GM19395 (cell line): ENCODE results near the gene ASMTL.
"Not testable (repeated sequence)": the region's sequence is repeated elsewhere in the genome, so short reads cannot be mapped to it uniquely, and the experiment has no call there.

Experiments used
- ATAC-seq: cut with Tn5 transposase; IDR thresholded peaks from one replicate; pipeline ENCODE4 v1.9.1; 2021; ENCODE audit warnings: mild to moderate bottlenecking, moderate library complexity; ENCODE audit not compliant: unreplicated experiment

Gene ASMTL

GRCh38 chrX:1391707-1392375, 60.9 kb downstream of the ASMTL start, which contains the start of gene SLC25A6:
Gene SLC25A6 (minus strand): TSS chrX:1392113. CDS start chrX:1392009, 104 bp downstream.
- peak; percentile 91 for ATAC-seq

- no peak for ATAC-seq
These were observed 61.4 kb downstream of the ASMTL start for GRCh38 chrX:1391370-1391706.

- no peak for ATAC-seq
These were observed 61.9 kb downstream of the ASMTL start for GRCh38 chrX:1390621-1391369.

GRCh38 chrX:1389993-1390285, 62.8 kb downstream of the ASMTL start:
- ATAC-seq = no peak

- ATAC-seq = no peak
These were observed 63.3 kb downstream of the ASMTL start for GRCh38 chrX:1389181-1389992.

- ATAC-seq = no peak
These were observed 64.1 kb downstream of the ASMTL start for GRCh38 chrX:1388651-1389050.

GRCh38 chrX:1387141-1387776, 65.5 kb downstream of the ASMTL start:
- no peak for ATAC-seq

- no peak for ATAC-seq
These were observed 66.2 kb downstream of the ASMTL start for GRCh38 chrX:1386338-1387127.

- ATAC-seq = no peak
These were observed 67.2 kb downstream of the ASMTL start for GRCh38 chrX:1385253-1386223.

- no peak for ATAC-seq
These were observed 68.0 kb downstream of the ASMTL start for GRCh38 chrX:1384658-1385252.

- no peak for ATAC-seq
These were observed 72.0 kb downstream of the ASMTL start for GRCh38 chrX:1380672-1381233.

GRCh38 chrX:1378306-1378759, 74.4 kb downstream of the ASMTL start:
- ATAC-seq = no peak

GRCh38 chrX:1368385-1368698, 84.4 kb downstream of the ASMTL start:
- no peak for ATAC-seq

- not testable (repeated sequence) for ATAC-seq
These were observed 86.3 kb downstream of the ASMTL start for GRCh38 chrX:1366363-1366762.

GRCh38 chrX:1361910-1362309, 90.8 kb downstream of the ASMTL start:
- ATAC-seq = no peak

GRCh38 chrX:1361275-1361674, 91.4 kb downstream of the ASMTL start:
- ATAC-seq = no peak

- ATAC-seq = no peak
These were observed 92.5 kb downstream of the ASMTL start for GRCh38 chrX:1360171-1360570.

- ATAC-seq = no peak
These were observed 93.2 kb downstream of the ASMTL start for GRCh38 chrX:1359477-1359873.
